ENCODE measurements around the gene CPT2.
A peak's percentile ranks its signal among the peaks of the same experiment; 100 is the strongest.

Gene CPT2

GRCh38 chr1:53207726-53208125 is 11.1 kb downstream of the CPT2 start:
- no peak overlapping the region for H3K4me3 ChIP-seq (ENCODE audit: low read depth, low read length)
- DNase-seq (ENCODE audit: low read depth): no peak

GRCh38 chr1:53210352-53210751 is 13.7 kb downstream of the CPT2 start:
- DNase-seq (ENCODE audit: low read depth): no peak
- H3K4me3 ChIP-seq (ENCODE audit: low read depth, low read length): no peak overlapping the region

- DNase-seq (ENCODE audit: low read depth): no peak
- H3K4me3 ChIP-seq (ENCODE audit: low read depth, low read length): no peak overlapping the region
These were observed 14.3 kb downstream of the CPT2 start for GRCh38 chr1:53210954-53211353.

- DNase-seq (ENCODE audit: low read depth): no peak
- H3K4me3 ChIP-seq (ENCODE audit: low read depth, low read length): no peak overlapping the region
These were observed 17.8 kb downstream of the CPT2 start for GRCh38 chr1:53214376-53214940.

- DNase-seq (ENCODE audit: low read depth): no peak
- no peak overlapping the region for H3K4me3 ChIP-seq (ENCODE audit: low read depth, low read length)
These were observed 21.6 kb downstream of the CPT2 start for GRCh38 chr1:53218201-53218600.

- H3K4me3 ChIP-seq (ENCODE audit: low read depth, low read length): peak overlapping the region; percentile 73
- no peak for DNase-seq (ENCODE audit: low read depth)
These were observed 23.1 kb downstream of the CPT2 start for GRCh38 chr1:53219711-53220110.

GRCh38 chr1:53220171-53220961 is 23.7 kb downstream of the CPT2 start, which contains the start of gene CZIB:
CZIB (minus strand) TSS chr1:53220634; CDS start chr1:53220575, 59 bp downstream.
- peak within 1 kb of the TSS; percentile 73 for H3K4me3 ChIP-seq (ENCODE audit: low read depth, low read length)
- peak; percentile 66 for DNase-seq (ENCODE audit: low read depth)

GRCh38 chr1:53220962-53221286 is 24.3 kb downstream of the CPT2 start:
- DNase-seq (ENCODE audit: low read depth): no peak

GRCh38 chr1:53237638-53238037 is 41.0 kb downstream of the CPT2 start:
- no peak for DNase-seq (ENCODE audit: low read depth)
- H3K4me3 ChIP-seq (ENCODE audit: low read depth, low read length): peak overlapping the region; percentile 100

More at GRCh38 chr1:53220962-53221286, 24.3 kb downstream of the CPT2 start:
- peak overlapping the region; percentile 73 for H3K4me3 ChIP-seq (ENCODE audit: low read depth, low read length)

- DNase-seq (ENCODE audit: low read depth): peak; percentile 82
- peak within 1 kb of the TSS; percentile 100 for H3K4me3 ChIP-seq (ENCODE audit: low read depth, low read length)
These were observed 41.9 kb downstream of the CPT2 start, which contains the start of gene MAGOH for GRCh38 chr1:53238197-53239155. MAGOH (minus strand) TSS chr1:53238518; CDS start chr1:53238448, 70 bp downstream.

GRCh38 chr1:53241828-53242227 is 45.2 kb downstream of the CPT2 start:
- DNase-seq (ENCODE audit: low read depth): no peak
- no peak overlapping the region for H3K4me3 ChIP-seq (ENCODE audit: low read depth, low read length)

- DNase-seq (ENCODE audit: low read depth): no peak
- no peak overlapping the region for H3K4me3 ChIP-seq (ENCODE audit: low read depth, low read length)
These were observed 45.8 kb downstream of the CPT2 start for GRCh38 chr1:53242381-53242780.

- no peak for DNase-seq (ENCODE audit: low read depth)
- H3K4me3 ChIP-seq (ENCODE audit: low read depth, low read length): no peak overlapping the region
These were observed 47.5 kb downstream of the CPT2 start for GRCh38 chr1:53244141-53244540.

GRCh38 chr1:53246261-53247134 is 49.9 kb downstream of the CPT2 start:
- no peak overlapping the region for H3K4me3 ChIP-seq (ENCODE audit: low read depth, low read length)

GRCh38 chr1:53249706-53250105 is 53.1 kb downstream of the CPT2 start:
- DNase-seq (ENCODE audit: low read depth): no peak
- H3K4me3 ChIP-seq (ENCODE audit: low read depth, low read length): no peak overlapping the region

More at GRCh38 chr1:53246261-53247134, 49.9 kb downstream of the CPT2 start:
- DNase-seq (ENCODE audit: low read depth): no peak

GRCh38 chr1:53250325-53250724 is 53.7 kb downstream of the CPT2 start:
- H3K4me3 ChIP-seq (ENCODE audit: low read depth, low read length): no peak overlapping the region
- DNase-seq (ENCODE audit: low read depth): no peak

GRCh38 chr1:53254011-53254640 is 57.5 kb downstream of the CPT2 start:
- H3K4me3 ChIP-seq (ENCODE audit: low read depth, low read length): no peak overlapping the region
- DNase-seq (ENCODE audit: low read depth): peak; percentile 27

GRCh38 chr1:53255031-53255430 is 58.4 kb downstream of the CPT2 start:
- H3K4me3 ChIP-seq (ENCODE audit: low read depth, low read length): no peak overlapping the region
- DNase-seq (ENCODE audit: low read depth): no peak
